Ovary (tissue), 9 donors: ENCODE measurements around the gene RUFY4. TPM values are rescaled to one million over a fixed set of nuclear protein-coding genes. Genes with fewer than 3 reads are reported as not detected.

Experiments used
- DNase-seq, 5 donors: peaks; one replicate each; pipeline ENCODE4 v3.0.0-alpha.2; 2019 to 2020
- H3K27ac ChIP-seq, 2 donors: fragments of 200-600 bp; one replicate each; pipeline versions ENCODE4 v1.5.1 to v1.8.0; 2019 to 2022
- H3K27me3 ChIP-seq: fragments of 200-600 bp; one replicate; pipeline ENCODE4 v1.8.0; 2022
- H3K36me3 ChIP-seq: fragments of 200-600 bp; sonication (generic); one replicate; pipeline ENCODE4 v1.5.1; 2019
- H3K4me1 ChIP-seq: one replicate; pipeline ENCODE4 v1.8.1; 2013; ENCODE audit warnings: mild to moderate bottlenecking, moderate library complexity; ENCODE audit not compliant: insufficient read depth
- H3K4me3 ChIP-seq: fragments of 200-600 bp; sonication (generic); one replicate; pipeline ENCODE4 v1.5.1; 2017
- H3K9me3 ChIP-seq, 2 donors: fragments of 200-600 bp in 1 of 2; sonication (generic) in 1 of 2; one replicate each; pipeline versions ENCODE4 v1.5.1 to v1.8.1; 2013 to 2019; ENCODE audit warnings: mild to moderate bottlenecking in 1 of 2, moderate library complexity in 1 of 2
- CTCF ChIP-seq, 3 donors: fragments of 450-650 bp in 2 of 3; fragments of 200-600 bp in 1 of 3; IDR thresholded peaks; one replicate each; pipeline versions ENCODE4 v1.5.1 to v1.8.0; 2016 to 2022; ENCODE audit warnings: antibody characterized with exemption in 3 of 3, mild to moderate bottlenecking in 1 of 3
- EP300 ChIP-seq: sonication (generic); formaldehyde crosslinking; IDR thresholded peaks from one replicate; pipeline ENCODE4 v1.6.1; 2017; ENCODE audit warnings: antibody characterized with exemption
- POLR2A ChIP-seq: fragments of 450-650 bp; IDR thresholded peaks from one replicate; pipeline ENCODE4 v1.6.1; 2017; ENCODE audit warnings: antibody characterized with exemption, mild to moderate bottlenecking, moderate library complexity
- WGBS, 3 donors: extraction: QIAGEN DNeasy Blood & Tissue Kit in 1 of 3; methylation state at CpG; one replicate each; pipeline versions ENCODE4 v1.1.5 to v1.1.7; 2013 to 2017; 5-methylcytosine and 5-hydroxymethylcytosine counted together
- intact Hi-C, 4 donors: fragments of 100-400 bp; cut with DNase I; formaldehyde crosslinking; loops; one replicate each; pipeline versions ENCODE4 v1.11.0 to v1.15.1; 2022 to 2023
- polyA plus RNA-seq, 2 donors: library from polyadenylated mRNA; stranded (reverse); fragments of 200-250 nt in 1 of 2; fragments of 350-450 nt in 1 of 2; fragmentation: Illumina TruSeq in 1 of 2; extraction: RNeasy Lipid Tissue Mini Kit (QIAGEN cat#74804) in 1 of 2; gene quantifications; one replicate each; pipeline ENCODE4 v1.2.3, GENCODE V29; 2013 to 2014
- total RNA-seq, 7 donors: library from RNA; depleted of rRNA in 2 of 7; stranded (reverse); fragments of >200 nt in 2 of 7; fragmentation: NEBNext Ultra II Directional in 3 of 7; extraction: Animal tissue kit (Norgen Biotek cat#: 25700) in 3 of 7; gene quantifications; one replicate each; pipeline versions ENCODE4 v1.1.0 to v1.2.4, GENCODE V29; 2016 to 2023
- donor health status: DM: no; HTN: no; CAD: no; lungs with moderate emphysema.
- donor health status: DM: no; HTN: no; CAD: no.
- donor health status: Bipolar disorder and iron deficiency.
- donor health status: DM: yes; HTN: yes; CAD: no.
- donor health status: DM: no; HTN: no; CAD: no.
- donor health status: DM: yes; HTN: yes; CAD: no.

Gene RUFY4
- total and polyA plus RNA-seq, 9 donors: 0.10 to 0.97 (median 0.57) TPM; not detected in 4

GRCh38 chr2:218021536-218022071 lies 47.4 kb upstream of the RUFY4 start:
- Histone ChIP-seq H3K4me1 (peaks cover 8% of the 10 kb centered on the region), H3K4me3 (no peak overlapping the region), H3K36me3 (no peaks in the 10 kb centered on the region), H3K9me3 (no peaks in the 10 kb centered on the region), H3K27ac (no peak overlapping the region), H3K27me3 (no peaks in the 10 kb centered on the region)
- 68 to 78% (median 77%) methylated on average over 12 of the region's 12 CpGs for WGBS, 3 donors
- intact Hi-C loops: no loop called here
- no peak for TF ChIP-seq POLR2A
- no peak for TF ChIP-seq CTCF (IDR thresholded peaks at IDR 0.05)
- TF ChIP-seq EP300: no peak
- DNase-seq: peak in 4 of 5 donors; percentile 13 to 44 (median 28)

GRCh38 chr2:218022131-218022850 lies 46.8 kb upstream of the RUFY4 start:
- Histone ChIP-seq H3K4me3 (no peak overlapping the region), H3K27me3 (no peaks in the 10 kb centered on the region), H3K36me3 (no peaks in the 10 kb centered on the region), H3K27ac (no peak overlapping the region), H3K4me1 (peaks cover 6% of the 10 kb centered on the region), H3K9me3 (no peaks in the 10 kb centered on the region)
- TF ChIP-seq POLR2A: no peak
- TF ChIP-seq CTCF (IDR thresholded peaks at IDR 0.05): no peak
- no peak for TF ChIP-seq EP300
- intact Hi-C loops: no loop called here
- whole genome bisulfite sequencing, 3 donors: 94 to 99% (median 96%) methylated on average over 10 of the region's 10 CpGs
- peak in 4 of 5 donors; percentile 3 to 24 (median 11) for DNase-seq

- peak in 4 of 5 donors; percentile 5 to 22 (median 12) for DNase-seq
- peaks cover under 1% of the 10 kb centered on the region for H3K4me1 ChIP-seq
- no peaks in the 10 kb centered on the region for H3K27me3 ChIP-seq
- no peaks in the 10 kb centered on the region for H3K36me3 ChIP-seq
- TF ChIP-seq POLR2A: no peak
- TF ChIP-seq EP300: no peak
- TF ChIP-seq CTCF (IDR thresholded peaks at IDR 0.05): no peak
- no peak overlapping the region for H3K4me3 ChIP-seq
- WGBS, 3 donors: 86 to 91% (median 87%) methylated on average over 7 of the region's 7 CpGs
- intact Hi-C loops: no loop called here
- H3K27ac ChIP-seq: no peak overlapping the region
- H3K9me3 ChIP-seq: no peaks in the 10 kb centered on the region
Measured at GRCh38 chr2:218022851-218023530, 46.1 kb upstream of the RUFY4 start.

- Histone ChIP-seq H3K4me1 (no peaks in the 10 kb centered on the region), H3K9me3 (no peaks in the 10 kb centered on the region), H3K4me3 (no peak overlapping the region), H3K36me3 (no peaks in the 10 kb centered on the region), H3K27me3 (no peaks in the 10 kb centered on the region), H3K27ac (no peak overlapping the region)
- intact Hi-C loops: no loop called here
- WGBS, 3 donors: 65 to 67% (median 66%) methylated on average over 3 of the region's 3 CpGs
- peak in 3 of 5 donors; percentile 3 to 5 (median 5) for DNase-seq
- no peak for TF ChIP-seq CTCF (IDR thresholded peaks at IDR 0.05)
- no peak for TF ChIP-seq POLR2A
- TF ChIP-seq EP300: no peak
Measured at GRCh38 chr2:218023636-218024035, 45.4 kb upstream of the RUFY4 start.
